ENCODE data around the gene IPO13. TPM values are rescaled to one million over a fixed set of nuclear protein-coding genes. Genes with fewer than 3 reads are reported as not detected.

The IPO13 gene
- polyA plus RNA-seq (2013, experiment 1 of 4) = 24.8 TPM
- polyA plus RNA-seq (2013, experiment 2 of 4) = 21.0 TPM
- 15.6 TPM for polyA plus RNA-seq (2013, experiment 3 of 4)
- 17.3 TPM for polyA plus RNA-seq (2013, experiment 4 of 4)

- Histone ChIP-seq H3K27ac (ENCODE audit: insufficient read depth, low read depth, low read length, poor library complexity, severe bottlenecking) (peak within 1 kb of the TSS; percentile 98), H3K27me3 (ENCODE audit: control insufficient read depth, insufficient read depth, low read length, poor library complexity, severe bottlenecking) (no peaks in the 10 kb centered on the region), H3K4me3 (ENCODE audit: insufficient read depth, low read depth, low read length) (peak within 1 kb of the TSS; percentile 89), H3K9me3 (ENCODE audit: control insufficient read depth, low read length) (no peaks in the 10 kb centered on the region), H3K4me1 (ENCODE audit: control insufficient read depth, insufficient read depth, low read length) (peaks cover 7% of the 10 kb centered on the region), H3K36me3 (ENCODE audit: control insufficient read depth, insufficient read depth, low read length) (no peaks in the 10 kb centered on the region)
- WGBS, 2 experiments = 1% methylated on average over 74 of the region's 74 CpGs
Observed at GRCh38 chr1:43946236-43947060, at the start of gene IPO13. Gene IPO13, plus strand, starts transcription at chr1:43946950. Its CDS starts 651 bp downstream, at chr1:43947601.

- H3K27ac ChIP-seq (ENCODE audit: insufficient read depth, low read depth, low read length, poor library complexity, severe bottlenecking) = no peak overlapping the region
- WGBS, 2 experiments = 96 to 97% methylated on average over 12 of the region's 12 CpGs
- H3K4me3 ChIP-seq (ENCODE audit: insufficient read depth, low read depth, low read length) = no peak overlapping the region
- H3K36me3 ChIP-seq (ENCODE audit: control insufficient read depth, insufficient read depth, low read length) = no peaks in the 10 kb centered on the region
- no peaks in the 10 kb centered on the region for H3K4me1 ChIP-seq (ENCODE audit: control insufficient read depth, insufficient read depth, low read length)
- H3K27me3 ChIP-seq (ENCODE audit: control insufficient read depth, insufficient read depth, low read length, poor library complexity, severe bottlenecking) = no peaks in the 10 kb centered on the region
- H3K9me3 ChIP-seq (ENCODE audit: control insufficient read depth, low read length) = no peaks in the 10 kb centered on the region
Observed at GRCh38 chr1:43898981-43899380, 47.8 kb upstream of the IPO13 start.

DNA sequence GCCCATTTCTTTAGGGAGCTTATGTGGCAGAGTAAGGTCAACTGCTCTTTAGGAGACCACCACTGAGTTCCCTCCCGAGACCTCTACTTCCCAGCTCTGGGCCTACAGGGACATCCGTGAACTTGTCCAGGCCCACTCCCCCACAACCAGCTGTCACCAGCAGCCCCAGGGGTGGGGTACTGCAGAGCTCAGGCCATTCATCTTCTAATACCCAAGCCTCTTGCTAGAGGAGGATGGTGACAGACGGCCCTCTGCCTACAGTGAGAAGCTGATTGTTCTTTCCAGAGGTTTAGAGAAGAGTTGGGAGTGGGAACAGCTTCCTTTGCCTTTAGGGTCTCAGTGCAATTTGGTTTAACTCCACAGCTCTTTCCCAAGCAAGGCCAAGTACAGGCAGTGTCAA, 46.4 kb upstream of the IPO13 start:
- no peaks in the 10 kb centered on the region for H3K9me3 ChIP-seq (ENCODE audit: control insufficient read depth, low read length)
- 88 to 92% methylated on average over 3 of the region's 3 CpGs for WGBS, 2 experiments
- H3K4me3 ChIP-seq (ENCODE audit: insufficient read depth, low read depth, low read length) = no peak overlapping the region
- H3K4me1 ChIP-seq (ENCODE audit: control insufficient read depth, insufficient read depth, low read length) = no peaks in the 10 kb centered on the region
- no peaks in the 10 kb centered on the region for H3K27me3 ChIP-seq (ENCODE audit: control insufficient read depth, insufficient read depth, low read length, poor library complexity, severe bottlenecking)
- no peak overlapping the region for H3K27ac ChIP-seq (ENCODE audit: insufficient read depth, low read depth, low read length, poor library complexity, severe bottlenecking)
- H3K36me3 ChIP-seq (ENCODE audit: control insufficient read depth, insufficient read depth, low read length) = no peaks in the 10 kb centered on the region

DNA sequence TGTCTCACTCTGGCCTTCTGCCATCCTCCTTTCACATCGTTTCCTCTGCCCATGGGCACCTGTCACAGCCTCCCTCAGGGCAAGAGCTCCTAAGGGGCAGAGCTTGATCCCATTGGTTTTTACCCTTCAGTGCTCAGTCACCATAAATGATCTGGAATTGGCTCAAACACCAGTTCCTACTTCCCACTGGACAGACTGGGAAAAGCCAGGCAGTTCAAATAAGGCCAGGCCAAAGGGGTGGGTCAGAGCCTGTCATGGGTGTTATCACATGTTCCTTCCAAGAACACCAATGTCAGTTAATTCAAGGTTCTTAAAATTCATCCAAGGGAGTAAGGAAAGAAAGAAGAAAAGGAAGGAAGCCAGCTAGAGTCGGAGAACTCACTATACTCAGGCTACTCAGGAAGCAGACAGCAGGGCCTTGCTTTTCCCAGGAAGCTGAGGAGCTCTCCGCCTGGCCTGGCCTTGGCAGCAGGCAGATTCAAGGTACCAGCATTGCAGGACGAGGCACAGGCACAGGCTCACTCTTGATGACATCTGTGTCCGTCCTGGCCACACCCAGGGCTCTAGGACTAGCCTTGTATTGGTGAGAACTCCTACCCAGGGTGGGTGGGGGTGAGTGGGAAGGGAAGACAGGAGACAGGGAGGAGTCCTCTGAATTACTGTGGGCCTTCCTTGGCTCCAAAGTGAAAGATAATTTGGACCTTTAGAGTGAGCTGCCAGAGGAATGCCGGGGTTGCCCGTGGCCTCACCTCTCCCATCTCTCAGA, 45.4 kb upstream of the IPO13 start:
- Histone ChIP-seq H3K36me3 (ENCODE audit: control insufficient read depth, insufficient read depth, low read length) (no peaks in the 10 kb centered on the region), H3K9me3 (ENCODE audit: control insufficient read depth, low read length) (no peaks in the 10 kb centered on the region), H3K4me3 (ENCODE audit: insufficient read depth, low read depth, low read length) (no peak overlapping the region), H3K27me3 (ENCODE audit: control insufficient read depth, insufficient read depth, low read length, poor library complexity, severe bottlenecking) (no peaks in the 10 kb centered on the region), H3K4me1 (ENCODE audit: control insufficient read depth, insufficient read depth, low read length) (no peaks in the 10 kb centered on the region), H3K27ac (ENCODE audit: insufficient read depth, low read depth, low read length, poor library complexity, severe bottlenecking) (no peak overlapping the region)
- WGBS, 2 experiments = 93 to 95% methylated on average over 7 of the region's 7 CpGs

GRCh38 chr1:43902058-43902831, 44.5 kb upstream of the IPO13 start:
- Histone ChIP-seq H3K27ac (ENCODE audit: insufficient read depth, low read depth, low read length, poor library complexity, severe bottlenecking) (no peak overlapping the region), H3K36me3 (ENCODE audit: control insufficient read depth, insufficient read depth, low read length) (no peaks in the 10 kb centered on the region)
- WGBS, 2 experiments = 94% methylated on average over 4 of the region's 4 CpGs

DNA sequence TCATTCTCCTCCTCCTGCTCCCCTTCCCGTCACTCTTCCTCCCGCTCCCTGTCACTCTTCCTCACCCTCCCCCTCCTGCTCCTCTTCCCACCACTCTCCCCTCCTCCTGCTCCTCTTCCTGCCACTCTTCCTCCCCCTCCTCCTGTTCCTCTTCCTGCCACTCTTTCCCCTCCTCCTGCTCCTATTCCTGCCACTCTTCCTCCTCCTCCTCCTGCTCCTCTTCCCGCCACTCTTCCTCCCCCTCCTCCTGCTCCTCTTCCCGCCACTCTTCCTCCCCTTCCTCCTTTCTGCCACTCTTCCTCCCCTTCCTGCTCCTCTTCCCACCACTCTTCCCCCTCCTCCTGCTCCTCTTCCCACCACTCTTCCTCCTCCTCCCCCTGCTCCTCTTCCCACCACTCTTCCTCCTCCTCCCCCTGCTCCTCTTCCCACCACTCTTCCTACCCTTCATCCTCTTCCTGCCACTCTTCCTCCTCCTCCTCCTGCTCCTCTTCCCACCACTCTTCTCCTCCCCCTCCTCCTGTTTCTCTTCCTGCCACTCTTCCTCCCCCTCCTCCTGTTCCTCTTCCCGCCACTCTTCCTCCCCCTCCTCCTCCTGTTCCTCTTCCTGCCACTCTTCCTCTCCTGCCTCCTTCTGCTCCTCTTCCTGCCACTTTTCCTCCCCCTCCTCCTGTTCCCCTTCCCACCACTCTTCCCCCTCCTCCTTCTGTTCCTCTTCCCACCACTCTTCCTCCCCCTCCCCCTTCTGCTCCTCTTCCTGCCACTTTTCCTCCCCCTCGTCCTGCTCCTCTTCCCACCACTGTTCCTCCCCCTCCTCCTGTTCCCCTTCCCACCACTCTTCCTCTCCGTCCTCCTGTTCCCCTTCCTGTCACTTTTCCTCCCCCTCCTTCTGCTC, 41.8 kb upstream of the IPO13 start:
- Histone ChIP-seq H3K27me3 (ENCODE audit: control insufficient read depth, insufficient read depth, low read length, poor library complexity, severe bottlenecking) (no peaks in the 10 kb centered on the region), H3K4me1 (ENCODE audit: control insufficient read depth, insufficient read depth, low read length) (no peaks in the 10 kb centered on the region), H3K4me3 (ENCODE audit: insufficient read depth, low read depth, low read length) (no peak overlapping the region), H3K27ac (ENCODE audit: insufficient read depth, low read depth, low read length, poor library complexity, severe bottlenecking) (no peak overlapping the region), H3K9me3 (ENCODE audit: control insufficient read depth, low read length) (no peaks in the 10 kb centered on the region), H3K36me3 (ENCODE audit: control insufficient read depth, insufficient read depth, low read length) (no peaks in the 10 kb centered on the region)
- WGBS, 2 experiments = 70 to 71% methylated on average over 6 of the region's 7 CpGs

More at GRCh38 chr1:43902058-43902831, 44.5 kb upstream of the IPO13 start:
- H3K27me3 ChIP-seq (ENCODE audit: control insufficient read depth, insufficient read depth, low read length, poor library complexity, severe bottlenecking) = no peaks in the 10 kb centered on the region
- no peaks in the 10 kb centered on the region for H3K4me1 ChIP-seq (ENCODE audit: control insufficient read depth, insufficient read depth, low read length)
- no peaks in the 10 kb centered on the region for H3K9me3 ChIP-seq (ENCODE audit: control insufficient read depth, low read length)
- H3K4me3 ChIP-seq (ENCODE audit: insufficient read depth, low read depth, low read length) = no peak overlapping the region

GRCh38 chr1:43908226-43908625, 38.5 kb upstream of the IPO13 start:
- H3K4me1 ChIP-seq (ENCODE audit: control insufficient read depth, insufficient read depth, low read length) = peaks cover 11% of the 10 kb centered on the region
- no peak overlapping the region for H3K27ac ChIP-seq (ENCODE audit: insufficient read depth, low read depth, low read length, poor library complexity, severe bottlenecking)
- no peaks in the 10 kb centered on the region for H3K27me3 ChIP-seq (ENCODE audit: control insufficient read depth, insufficient read depth, low read length, poor library complexity, severe bottlenecking)
- 96 to 97% methylated on average over 2 of the region's 2 CpGs for WGBS, 2 experiments
- no peaks in the 10 kb centered on the region for H3K36me3 ChIP-seq (ENCODE audit: control insufficient read depth, insufficient read depth, low read length)
- H3K4me3 ChIP-seq (ENCODE audit: insufficient read depth, low read depth, low read length) = no peak overlapping the region
- H3K9me3 ChIP-seq (ENCODE audit: control insufficient read depth, low read length) = no peaks in the 10 kb centered on the region

GRCh38 chr1:43908858-43909257, 37.9 kb upstream of the IPO13 start:
- H3K4me3 ChIP-seq (ENCODE audit: insufficient read depth, low read depth, low read length) = no peak overlapping the region
- H3K9me3 ChIP-seq (ENCODE audit: control insufficient read depth, low read length) = no peaks in the 10 kb centered on the region
- H3K36me3 ChIP-seq (ENCODE audit: control insufficient read depth, insufficient read depth, low read length) = no peaks in the 10 kb centered on the region
- H3K27me3 ChIP-seq (ENCODE audit: control insufficient read depth, insufficient read depth, low read length, poor library complexity, severe bottlenecking) = no peaks in the 10 kb centered on the region
- H3K27ac ChIP-seq (ENCODE audit: insufficient read depth, low read depth, low read length, poor library complexity, severe bottlenecking) = no peak overlapping the region
- peaks cover 11% of the 10 kb centered on the region for H3K4me1 ChIP-seq (ENCODE audit: control insufficient read depth, insufficient read depth, low read length)
- 90 to 91% methylated on average over 5 of the region's 5 CpGs for WGBS, 2 experiments

GRCh38 chr1:43910343-43910742, 36.4 kb upstream of the IPO13 start:
- Histone ChIP-seq H3K27ac (ENCODE audit: insufficient read depth, low read depth, low read length, poor library complexity, severe bottlenecking) (no peak overlapping the region), H3K36me3 (ENCODE audit: control insufficient read depth, insufficient read depth, low read length) (no peaks in the 10 kb centered on the region), H3K9me3 (ENCODE audit: control insufficient read depth, low read length) (no peaks in the 10 kb centered on the region), H3K4me3 (ENCODE audit: insufficient read depth, low read depth, low read length) (no peak overlapping the region), H3K4me1 (ENCODE audit: control insufficient read depth, insufficient read depth, low read length) (peaks cover 11% of the 10 kb centered on the region), H3K27me3 (ENCODE audit: control insufficient read depth, insufficient read depth, low read length, poor library complexity, severe bottlenecking) (no peaks in the 10 kb centered on the region)
- WGBS, 2 experiments = 94% methylated on average over 1 of the region's 1 CpG

Measured in ectodermal cell (in vitro differentiated cells).